Glomerular visceral epithelial cell (primary cell): ENCODE measurements around the gene MAMDC4.
"Not testable (repeated sequence)": the region's sequence is repeated elsewhere in the genome, so short reads cannot be mapped to it uniquely, and the experiment has no call there.

Experiments
- DNase-seq: peaks from one replicate; pipeline ENCODE4 v3.0.0-alpha.2; 2016; ENCODE audit errors: extremely low spot score

MAMDC4 gene

GRCh38 chr9:136839229-136840139, 12.7 kb upstream of the MAMDC4 start:
- DNase-seq = no peak

- DNase-seq = no peak
Observed at GRCh38 chr9:136840140-136840876, 11.8 kb upstream of the MAMDC4 start.

- peak; percentile 86 for DNase-seq
Observed at GRCh38 chr9:136840877-136841645, 11.1 kb upstream of the MAMDC4 start.

- not testable (repeated sequence) for DNase-seq
Observed at GRCh38 chr9:136841646-136842379, 10.3 kb upstream of the MAMDC4 start.

GRCh38 chr9:136842380-136842948, 9.7 kb upstream of the MAMDC4 start, which contains the start of gene AJM1:
AJM1 (plus strand) TSS chr9:136842478; CDS start chr9:136844415, 1,937 bp downstream.
- peak; percentile 82 for DNase-seq

GRCh38 chr9:136843159-136843800, 8.9 kb upstream of the MAMDC4 start:
- not testable (repeated sequence) for DNase-seq

- DNase-seq = not testable (repeated sequence)
Observed at GRCh38 chr9:136843801-136844740, 8.1 kb upstream of the MAMDC4 start.

- no peak for DNase-seq
Observed at GRCh38 chr9:136844761-136845464, 7.2 kb upstream of the MAMDC4 start.

GRCh38 chr9:136845465-136846260, 6.5 kb upstream of the MAMDC4 start:
- no peak for DNase-seq

- DNase-seq = no peak
Observed at GRCh38 chr9:136846376-136847087, 5.6 kb upstream of the MAMDC4 start.

GRCh38 chr9:136847088-136847825, 4.9 kb upstream of the MAMDC4 start:
- DNase-seq = peak; percentile 69

GRCh38 chr9:136847826-136848392, 4.2 kb upstream of the MAMDC4 start:
- peak; percentile 84 for DNase-seq

- no peak for DNase-seq
Observed at GRCh38 chr9:136848393-136849037, 3.6 kb upstream of the MAMDC4 start.

GRCh38 chr9:136849038-136849959, 2.8 kb upstream of the MAMDC4 start, which contains the start of gene PHPT1:
PHPT1 (plus strand) TSS chr9:136849409; CDS start chr9:136849431, 22 bp downstream.
- peak; percentile 99 for DNase-seq
